Dendritic cell treated with granulocyte-macrophage colony-stimulating factor and Interleukin-4, amounts not matched to agents 40 ng/mL and 50 ng/mL, for 4 days (primary cell): Measurements from ENCODE around the gene SH3BP1.
"Not testable (repeated sequence)": the region's sequence is repeated elsewhere in the genome, so short reads cannot be mapped to it uniquely, and the experiment has no call there.

ENCODE experiments used
- H3K27ac Mint-ChIP-seq: one replicate; pipeline ENCODE4 v1.8.0; 2022; ENCODE audit warnings: mild to moderate bottlenecking, mixed read lengths
- H3K27me3 Mint-ChIP-seq: one replicate; pipeline ENCODE4 v1.8.0; 2022; ENCODE audit warnings: mild to moderate bottlenecking, mixed read lengths
- H3K36me3 Mint-ChIP-seq: one replicate; pipeline ENCODE4 v1.8.0; 2022; ENCODE audit warnings: low read depth, mixed read lengths
- H3K4me1 Mint-ChIP-seq: one replicate; pipeline ENCODE4 v1.8.0; 2022; ENCODE audit warnings: low read depth, mixed read lengths
- H3K4me3 Mint-ChIP-seq: one replicate; pipeline ENCODE4 v1.8.0; 2022; ENCODE audit warnings: mild to moderate bottlenecking, moderate library complexity, mixed read lengths
- H3K9me3 Mint-ChIP-seq: one replicate; pipeline ENCODE4 v1.8.0; 2022; ENCODE audit warnings: mixed read lengths
- intact Hi-C: fragments of 100-400 bp; cut with micrococcal nuclease; formaldehyde crosslinking; loops from one replicate; pipeline ENCODE4 v1.15.0; 2022

Gene SH3BP1

GRCh38 chr22:37639070-37639760 lies at the start of gene SH3BP1:
Gene SH3BP1 (plus strand): TSS chr22:37639669. CDS start chr22:37639788, 119 bp downstream.
- H3K27ac Mint-ChIP-seq = peak within 1 kb of the TSS; percentile 87
- H3K4me1 Mint-ChIP-seq = peaks cover 77% of the 10 kb centered on the region
- no peaks in the 10 kb centered on the region for H3K27me3 Mint-ChIP-seq
- no peaks in the 10 kb centered on the region for H3K9me3 Mint-ChIP-seq
- intact Hi-C loops = loop anchor here (10.0 kb wide), 1 partner anchor 96 kb away; no protein-coding TSS in a partner anchor
- peak within 1 kb of the TSS; percentile 98 for H3K4me3 Mint-ChIP-seq
- peaks cover 51% of the 10 kb centered on the region for H3K36me3 Mint-ChIP-seq

GRCh38 chr22:37591081-37591480 lies 48.4 kb upstream of the SH3BP1 start:
- peaks cover 43% of the 10 kb centered on the region for H3K4me1 Mint-ChIP-seq
- H3K36me3 Mint-ChIP-seq, H3K27me3 Mint-ChIP-seq, intact Hi-C loops, H3K9me3 Mint-ChIP-seq: not testable (repeated sequence)
- H3K4me3 Mint-ChIP-seq = peak overlapping the region; percentile 64
- H3K27ac Mint-ChIP-seq = peak overlapping the region; percentile 97

- H3K9me3 Mint-ChIP-seq = no peaks in the 10 kb centered on the region
- intact Hi-C loops = loop anchor here (1.0 kb wide), 1 partner anchor 47 kb away; no protein-coding TSS in a partner anchor
- peaks cover 43% of the 10 kb centered on the region for H3K4me1 Mint-ChIP-seq
- H3K27me3 Mint-ChIP-seq = peaks cover 4% of the 10 kb centered on the region
- H3K36me3 Mint-ChIP-seq = no peaks in the 10 kb centered on the region
- H3K4me3 Mint-ChIP-seq = no peak overlapping the region
- peak overlapping the region; percentile 97 for H3K27ac Mint-ChIP-seq
These were observed 47.6 kb upstream of the SH3BP1 start for GRCh38 chr22:37591823-37592404.

GRCh38 chr22:37594237-37594636 lies 45.2 kb upstream of the SH3BP1 start:
- no peaks in the 10 kb centered on the region for H3K9me3 Mint-ChIP-seq
- no peaks in the 10 kb centered on the region for H3K36me3 Mint-ChIP-seq
- H3K4me3 Mint-ChIP-seq = no peak overlapping the region
- intact Hi-C loops = no loop called here
- peak overlapping the region; percentile 46 for H3K27ac Mint-ChIP-seq
- peaks cover 35% of the 10 kb centered on the region for H3K4me1 Mint-ChIP-seq
- H3K27me3 Mint-ChIP-seq = no peaks in the 10 kb centered on the region

GRCh38 chr22:37599153-37599552 lies 40.3 kb upstream of the SH3BP1 start:
- Mint-ChIP-seq H3K9me3 (no peaks in the 10 kb centered on the region), H3K36me3 (no peaks in the 10 kb centered on the region), H3K27me3 (peaks cover 19% of the 10 kb centered on the region), H3K4me1 (peaks cover 17% of the 10 kb centered on the region), H3K27ac (no peak overlapping the region), H3K4me3 (no peak overlapping the region)
- intact Hi-C loops = no loop called here

- Mint-ChIP-seq H3K36me3 (no peaks in the 10 kb centered on the region), H3K4me3 (no peak overlapping the region), H3K27ac (no peak overlapping the region), H3K4me1 (peaks cover 22% of the 10 kb centered on the region), H3K27me3 (peaks cover 26% of the 10 kb centered on the region), H3K9me3 (no peaks in the 10 kb centered on the region)
- intact Hi-C loops = no loop called here
These were observed 38.3 kb upstream of the SH3BP1 start for GRCh38 chr22:37601203-37601539.

- intact Hi-C loops = no loop called here
- no peaks in the 10 kb centered on the region for H3K36me3 Mint-ChIP-seq
- no peak overlapping the region for H3K4me3 Mint-ChIP-seq
- peaks cover 26% of the 10 kb centered on the region for H3K27me3 Mint-ChIP-seq
- H3K27ac Mint-ChIP-seq = no peak overlapping the region
- no peaks in the 10 kb centered on the region for H3K9me3 Mint-ChIP-seq
- H3K4me1 Mint-ChIP-seq = peaks cover 23% of the 10 kb centered on the region
These were observed 37.7 kb upstream of the SH3BP1 start for GRCh38 chr22:37601540-37602442.

GRCh38 chr22:37602546-37603277 lies 36.8 kb upstream of the SH3BP1 start:
- intact Hi-C loops, H3K27ac Mint-ChIP-seq, H3K36me3 Mint-ChIP-seq, H3K4me3 Mint-ChIP-seq, H3K9me3 Mint-ChIP-seq: not testable (repeated sequence)
- Mint-ChIP-seq H3K4me1 (peaks cover 31% of the 10 kb centered on the region), H3K27me3 (peaks cover 26% of the 10 kb centered on the region)

- Mint-ChIP-seq H3K9me3 (no peaks in the 10 kb centered on the region), H3K27me3 (peaks cover 26% of the 10 kb centered on the region), H3K4me1 (peaks cover 36% of the 10 kb centered on the region), H3K36me3 (peaks cover under 1% of the 10 kb centered on the region), H3K27ac (no peak overlapping the region), H3K4me3 (no peak overlapping the region)
- intact Hi-C loops = no loop called here
These were observed 35.4 kb upstream of the SH3BP1 start for GRCh38 chr22:37604074-37604473.

- no peak overlapping the region for H3K4me3 Mint-ChIP-seq
- no peaks in the 10 kb centered on the region for H3K9me3 Mint-ChIP-seq
- H3K27me3 Mint-ChIP-seq = peaks cover 26% of the 10 kb centered on the region
- peaks cover 39% of the 10 kb centered on the region for H3K4me1 Mint-ChIP-seq
- H3K36me3 Mint-ChIP-seq = peaks cover 8% of the 10 kb centered on the region
- intact Hi-C loops = no loop called here
- no peak overlapping the region for H3K27ac Mint-ChIP-seq
These were observed 34.6 kb upstream of the SH3BP1 start for GRCh38 chr22:37604875-37605274.

- intact Hi-C loops = no loop called here
- Mint-ChIP-seq H3K27ac (peak overlapping the region; percentile 91), H3K4me1 (peaks cover 45% of the 10 kb centered on the region), H3K36me3 (peaks cover 8% of the 10 kb centered on the region), H3K9me3 (no peaks in the 10 kb centered on the region), H3K27me3 (peaks cover 16% of the 10 kb centered on the region), H3K4me3 (peak overlapping the region; percentile 90)
These were observed 32.2 kb upstream of the SH3BP1 start for GRCh38 chr22:37607010-37607934.

- peaks cover 11% of the 10 kb centered on the region for H3K27me3 Mint-ChIP-seq
- peak overlapping the region; percentile 91 for H3K27ac Mint-ChIP-seq
- no peaks in the 10 kb centered on the region for H3K9me3 Mint-ChIP-seq
- peaks cover 14% of the 10 kb centered on the region for H3K36me3 Mint-ChIP-seq
- H3K4me3 Mint-ChIP-seq = peak overlapping the region; percentile 90
- H3K4me1 Mint-ChIP-seq = peaks cover 50% of the 10 kb centered on the region
- intact Hi-C loops = no loop called here
These were observed 31.5 kb upstream of the SH3BP1 start for GRCh38 chr22:37607935-37608476.
